HEK293 (cell line): Measurements from ENCODE around the gene MRAP2.
A peak's percentile ranks its signal among the peaks of the same experiment; 100 is the strongest.

Experiments used
- CTCF ChIA-PET: fragments of 350-600 bp; formaldehyde crosslinking; extraction: SDS; loops from one replicate; lab custom pipeline; 2021; ENCODE audit warnings: antibody characterized with exemption; lab: Yijun Ruan, JAX
- POLR2A ChIA-PET: fragments of 300-600 bp; formaldehyde crosslinking; extraction: SDS; loops from one replicate; lab custom pipeline; 2020; ENCODE audit warnings: antibody characterized with exemption, inconsistent platforms; lab: Yijun Ruan, JAX
- H3K27ac ChIP-seq: fragments of 200-500 bp; sonication (Bioruptor generic); 2 replicates; pipeline ENCODE4 v1.5.1; 2014; ENCODE audit warnings: low read depth, low read length, control low read depth, inconsistent platforms; ENCODE audit errors: extremely low read depth
- H3K36me3 ChIP-seq, 2 experiments: fragments of 200-500 bp in 1 of 2; sonication (Bioruptor generic) in 1 of 2; 1 replicate in 1 of 2; 2 replicates in 1 of 2; pipeline ENCODE4 v1.5.1; 2014 to 2017; ENCODE audit warnings: inconsistent platforms in 2 of 2, low read length in 2 of 2; ENCODE audit not compliant: control insufficient read depth in 2 of 2, insufficient read depth in 1 of 2
- H3K4me1 ChIP-seq: fragments of 200-500 bp; sonication (Bioruptor generic); 2 replicates; pipeline ENCODE4 v1.5.1; 2014; ENCODE audit warnings: mild to moderate bottlenecking, low read length, inconsistent platforms; ENCODE audit not compliant: control insufficient read depth, insufficient read depth
- H3K4me3 ChIP-seq: 2 replicates; pipeline ENCODE4 v1.5.1; 2011; ENCODE audit warnings: low read depth, mild to moderate bottlenecking, control low read depth, low read length, moderate library complexity
- H3K9me3 ChIP-seq: fragments of 200-500 bp; sonication (Bioruptor generic); 2 replicates; pipeline ENCODE4 v1.5.1; 2014; ENCODE audit warnings: low read depth, low read length, inconsistent platforms; ENCODE audit not compliant: control insufficient read depth, insufficient read depth
- BCL11B ChIP-seq: fragments of 450-650 bp; formaldehyde crosslinking; IDR thresholded peaks from 2 replicates; pipeline ENCODE4 v1.5.1; 2016; ENCODE audit warnings: low read depth, missing biosample characterization, missing genetic modification characterization
- GLI2 ChIP-seq: fragments of 450-650 bp; formaldehyde crosslinking; IDR thresholded peaks from 2 replicates; pipeline ENCODE4; 2017; ENCODE audit warnings: missing biosample characterization, missing genetic modification characterization, low read depth, borderline replicate concordance
- PRDM1 ChIP-seq: fragments of 450-650 bp; formaldehyde crosslinking; IDR thresholded peaks from 2 replicates; pipeline ENCODE4; 2016; ENCODE audit warnings: missing biosample characterization, missing genetic modification characterization
- REPIN1 ChIP-seq: fragments of 450-650 bp; formaldehyde crosslinking; IDR thresholded peaks from 2 replicates; pipeline ENCODE4 v1.5.1; 2017; ENCODE audit warnings: missing biosample characterization, missing genetic modification characterization, low read depth
- SCRT1 ChIP-seq: fragments of 450-650 bp; formaldehyde crosslinking; IDR thresholded peaks from 2 replicates; pipeline ENCODE4 v1.5.1; 2016; ENCODE audit warnings: missing biosample characterization, missing genetic modification characterization, borderline replicate concordance
- SCRT2 ChIP-seq: fragments of 450-650 bp; formaldehyde crosslinking; IDR thresholded peaks from 2 replicates; pipeline ENCODE4 v1.5.1; 2016; ENCODE audit warnings: missing biosample characterization, missing genetic modification characterization
- ZBTB17 ChIP-seq: fragments of 450-650 bp; formaldehyde crosslinking; IDR thresholded peaks from 2 replicates; pipeline ENCODE4 v1.5.1; 2016; ENCODE audit warnings: missing biosample characterization, missing genetic modification characterization
- ZBTB20 ChIP-seq: fragments of 450-650 bp; formaldehyde crosslinking; IDR thresholded peaks from 2 replicates; pipeline ENCODE4 v1.5.1; 2016; ENCODE audit warnings: missing biosample characterization, missing genetic modification characterization
- ZNF140 ChIP-seq: fragments of 450-650 bp; formaldehyde crosslinking; IDR thresholded peaks from 2 replicates; pipeline ENCODE4 v1.5.1; 2016; ENCODE audit warnings: missing biosample characterization, missing genetic modification characterization
- ZNF350 ChIP-seq: fragments of 450-650 bp; formaldehyde crosslinking; IDR thresholded peaks from 2 replicates; pipeline ENCODE4 v1.5.0; 2017; ENCODE audit warnings: missing biosample characterization, mild to moderate bottlenecking, missing genetic modification characterization
- ZNF621 ChIP-seq: fragments of 450-650 bp; formaldehyde crosslinking; IDR thresholded peaks from 2 replicates; pipeline ENCODE4 v1.5.1; 2017; ENCODE audit warnings: missing biosample characterization, missing genetic modification characterization
- ZNF792 ChIP-seq: fragments of 450-650 bp; formaldehyde crosslinking; IDR thresholded peaks from 2 replicates; pipeline ENCODE4 v1.5.1; 2016; ENCODE audit warnings: missing biosample characterization, missing genetic modification characterization
- ZSCAN30 ChIP-seq: fragments of 450-650 bp; IDR thresholded peaks from 2 replicates; pipeline ENCODE4 v1.5.1; 2018; ENCODE audit warnings: missing biosample characterization, mild to moderate bottlenecking, missing genetic modification characterization, moderate library complexity
- TF ChIP-seq, protein P1 (sequence below): fragments of 450-650 bp; formaldehyde crosslinking; IDR thresholded peaks from 2 replicates; pipeline ENCODE4 v1.5.1; 2016; ENCODE audit warnings: missing biosample characterization, missing genetic modification characterization, borderline replicate concordance

The MRAP2 gene

DNA sequence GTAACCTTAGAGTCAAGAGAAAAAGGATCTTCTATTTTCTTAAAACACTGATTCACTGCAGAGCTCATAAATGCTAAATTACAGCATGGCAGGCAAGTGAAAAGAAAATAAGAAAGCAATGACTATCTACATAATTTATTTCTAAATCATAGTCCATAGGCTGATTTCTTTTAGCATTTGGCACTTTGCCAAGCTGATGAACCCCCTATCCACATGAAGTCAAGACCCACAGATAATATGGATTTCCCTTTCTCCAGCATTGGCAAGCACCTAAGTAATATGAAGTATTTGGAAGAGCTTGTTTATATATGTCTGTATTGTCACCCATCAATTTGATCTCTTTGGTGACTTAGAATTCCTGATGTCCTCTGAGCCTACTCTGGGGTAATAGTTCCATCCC, 47.9 kb upstream of the MRAP2 start:
- H3K9me3 ChIP-seq = no peaks in the 10 kb centered on the region
- ChIA-PET POLR2A (no interaction called here), CTCF (interaction anchor here (1.6 kb wide), 1 partner anchor 371 kb away, joined by 4 read pairs; no protein-coding TSS in a partner anchor)
- no peak overlapping the region for H3K4me3 ChIP-seq
- no peaks in the 10 kb centered on the region for H3K36me3 ChIP-seq
- H3K27ac ChIP-seq = no peak overlapping the region
- TF ChIP-seq ZNF350 (tag by site-specific recombination) = 0 out of 2 replicates have a peak, but pooled peaks have one; percentile 20
- no peak for TF ChIP-seq GLI2 (tag by site-specific recombination)
- no peaks in the 10 kb centered on the region for H3K4me1 ChIP-seq

DNA sequence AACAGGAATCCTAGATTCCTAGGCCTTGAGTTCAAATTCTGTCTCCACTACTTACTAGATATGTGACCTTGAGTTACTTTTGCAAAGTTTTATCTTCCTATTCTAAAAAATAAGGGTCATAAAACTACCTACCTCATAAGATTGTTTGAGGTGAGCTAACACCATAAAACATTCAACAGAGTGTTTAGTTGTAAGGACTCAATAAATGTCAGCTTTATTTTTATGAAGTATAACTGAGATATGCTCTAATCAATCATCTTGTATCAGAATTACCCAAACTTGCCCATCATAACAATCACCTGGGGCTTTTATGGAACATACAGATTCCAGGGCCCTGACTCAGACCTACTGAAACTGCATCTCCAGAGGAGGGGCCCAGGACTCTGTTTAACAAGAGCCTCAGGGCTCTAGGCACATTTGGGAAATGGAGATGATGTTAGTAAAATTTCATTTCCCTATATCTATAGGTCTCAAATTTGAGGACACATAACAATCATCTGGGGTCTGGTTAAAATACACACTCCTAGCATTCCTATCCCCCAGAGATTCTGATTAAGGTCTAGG, 35.5 kb upstream of the MRAP2 start:
- ChIA-PET POLR2A (no interaction called here), CTCF (no interaction called here)
- Histone ChIP-seq H3K36me3 (no peaks in the 10 kb centered on the region), H3K4me1 (no peaks in the 10 kb centered on the region), H3K27ac (no peak overlapping the region), H3K4me3 (no peak overlapping the region), H3K9me3 (no peaks in the 10 kb centered on the region)
- TF ChIP-seq, protein P1, sequence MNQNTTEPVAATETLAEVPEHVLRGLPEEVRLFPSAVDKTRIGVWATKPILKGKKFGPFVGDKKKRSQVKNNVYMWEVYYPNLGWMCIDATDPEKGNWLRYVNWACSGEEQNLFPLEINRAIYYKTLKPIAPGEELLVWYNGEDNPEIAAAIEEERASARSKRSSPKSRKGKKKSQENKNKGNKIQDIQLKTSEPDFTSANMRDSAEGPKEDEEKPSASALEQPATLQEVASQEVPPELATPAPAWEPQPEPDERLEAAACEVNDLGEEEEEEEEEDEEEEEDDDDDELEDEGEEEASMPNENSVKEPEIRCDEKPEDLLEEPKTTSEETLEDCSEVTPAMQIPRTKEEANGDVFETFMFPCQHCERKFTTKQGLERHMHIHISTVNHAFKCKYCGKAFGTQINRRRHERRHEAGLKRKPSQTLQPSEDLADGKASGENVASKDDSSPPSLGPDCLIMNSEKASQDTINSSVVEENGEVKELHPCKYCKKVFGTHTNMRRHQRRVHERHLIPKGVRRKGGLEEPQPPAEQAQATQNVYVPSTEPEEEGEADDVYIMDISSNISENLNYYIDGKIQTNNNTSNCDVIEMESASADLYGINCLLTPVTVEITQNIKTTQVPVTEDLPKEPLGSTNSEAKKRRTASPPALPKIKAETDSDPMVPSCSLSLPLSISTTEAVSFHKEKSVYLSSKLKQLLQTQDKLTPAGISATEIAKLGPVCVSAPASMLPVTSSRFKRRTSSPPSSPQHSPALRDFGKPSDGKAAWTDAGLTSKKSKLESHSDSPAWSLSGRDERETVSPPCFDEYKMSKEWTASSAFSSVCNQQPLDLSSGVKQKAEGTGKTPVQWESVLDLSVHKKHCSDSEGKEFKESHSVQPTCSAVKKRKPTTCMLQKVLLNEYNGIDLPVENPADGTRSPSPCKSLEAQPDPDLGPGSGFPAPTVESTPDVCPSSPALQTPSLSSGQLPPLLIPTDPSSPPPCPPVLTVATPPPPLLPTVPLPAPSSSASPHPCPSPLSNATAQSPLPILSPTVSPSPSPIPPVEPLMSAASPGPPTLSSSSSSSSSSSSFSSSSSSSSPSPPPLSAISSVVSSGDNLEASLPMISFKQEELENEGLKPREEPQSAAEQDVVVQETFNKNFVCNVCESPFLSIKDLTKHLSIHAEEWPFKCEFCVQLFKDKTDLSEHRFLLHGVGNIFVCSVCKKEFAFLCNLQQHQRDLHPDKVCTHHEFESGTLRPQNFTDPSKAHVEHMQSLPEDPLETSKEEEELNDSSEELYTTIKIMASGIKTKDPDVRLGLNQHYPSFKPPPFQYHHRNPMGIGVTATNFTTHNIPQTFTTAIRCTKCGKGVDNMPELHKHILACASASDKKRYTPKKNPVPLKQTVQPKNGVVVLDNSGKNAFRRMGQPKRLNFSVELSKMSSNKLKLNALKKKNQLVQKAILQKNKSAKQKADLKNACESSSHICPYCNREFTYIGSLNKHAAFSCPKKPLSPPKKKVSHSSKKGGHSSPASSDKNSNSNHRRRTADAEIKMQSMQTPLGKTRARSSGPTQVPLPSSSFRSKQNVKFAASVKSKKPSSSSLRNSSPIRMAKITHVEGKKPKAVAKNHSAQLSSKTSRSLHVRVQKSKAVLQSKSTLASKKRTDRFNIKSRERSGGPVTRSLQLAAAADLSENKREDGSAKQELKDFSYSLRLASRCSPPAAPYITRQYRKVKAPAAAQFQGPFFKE (tag by site-specific recombination) = no peak
- TF ChIP-seq ZNF140 (tag by site-specific recombination) (no peak), ZNF792 (no peak), ZBTB20 (tag by site-specific recombination) (peak; percentile 65), BCL11B (no peak), PRDM1 (tag by site-specific recombination) (no peak), ZSCAN30 (no peak)

DNA sequence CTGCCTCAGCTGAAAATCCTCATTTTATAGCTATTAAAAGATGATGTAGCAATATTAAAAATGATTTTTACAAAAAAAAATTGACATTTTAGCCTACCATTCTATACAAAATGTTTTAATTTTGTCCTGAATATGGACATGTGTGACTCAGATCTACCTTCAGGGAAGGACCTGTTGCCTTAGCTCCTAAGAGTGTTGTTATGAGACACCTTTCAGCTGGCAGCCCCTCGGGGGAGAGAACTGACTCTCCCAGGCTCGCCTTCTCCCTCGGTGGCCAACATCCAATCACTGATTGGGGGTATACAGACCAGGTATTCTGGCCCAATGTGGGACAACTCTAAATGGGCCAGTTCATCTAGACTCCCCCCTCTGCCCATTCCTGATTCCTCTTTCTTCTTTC, 32.5 kb upstream of the MRAP2 start:
- no peaks in the 10 kb centered on the region for H3K36me3 ChIP-seq
- TF ChIP-seq ZBTB17 (tag by site-specific recombination) = no peak
- no peak for TF ChIP-seq REPIN1 (tag by site-specific recombination)
- peak; percentile 81 for TF ChIP-seq SCRT2 (tag by site-specific recombination)
- no peak for TF ChIP-seq ZNF621
- peak; percentile 48; the same call in 1 of the 2 replicates for TF ChIP-seq SCRT1
- ChIA-PET CTCF (no interaction called here), POLR2A (interaction anchor here (0.7 kb wide), 1 partner anchor 212 kb away, joined by 5 read pairs; no protein-coding TSS in a partner anchor)
- no peaks in the 10 kb centered on the region for H3K9me3 ChIP-seq
- H3K27ac ChIP-seq = no peak overlapping the region
- no peak overlapping the region for H3K4me3 ChIP-seq
- H3K4me1 ChIP-seq = no peaks in the 10 kb centered on the region
